Effector CD8-positive, alpha-beta T cell (primary cell): ENCODE data around the gene UBC.
"Not testable (repeated sequence)": the region's sequence is repeated elsewhere in the genome, so short reads cannot be mapped to it uniquely, and the experiment has no call there.

Experiments used
- DNase-seq: peaks from one replicate; lab custom pipeline; 2025; lab: John Stamatoyannopoulos, UW

UBC gene

GRCh38 chr12:124884587-124885438 lies 29.6 kb downstream of the UBC start:
- no peak for DNase-seq

DNA sequence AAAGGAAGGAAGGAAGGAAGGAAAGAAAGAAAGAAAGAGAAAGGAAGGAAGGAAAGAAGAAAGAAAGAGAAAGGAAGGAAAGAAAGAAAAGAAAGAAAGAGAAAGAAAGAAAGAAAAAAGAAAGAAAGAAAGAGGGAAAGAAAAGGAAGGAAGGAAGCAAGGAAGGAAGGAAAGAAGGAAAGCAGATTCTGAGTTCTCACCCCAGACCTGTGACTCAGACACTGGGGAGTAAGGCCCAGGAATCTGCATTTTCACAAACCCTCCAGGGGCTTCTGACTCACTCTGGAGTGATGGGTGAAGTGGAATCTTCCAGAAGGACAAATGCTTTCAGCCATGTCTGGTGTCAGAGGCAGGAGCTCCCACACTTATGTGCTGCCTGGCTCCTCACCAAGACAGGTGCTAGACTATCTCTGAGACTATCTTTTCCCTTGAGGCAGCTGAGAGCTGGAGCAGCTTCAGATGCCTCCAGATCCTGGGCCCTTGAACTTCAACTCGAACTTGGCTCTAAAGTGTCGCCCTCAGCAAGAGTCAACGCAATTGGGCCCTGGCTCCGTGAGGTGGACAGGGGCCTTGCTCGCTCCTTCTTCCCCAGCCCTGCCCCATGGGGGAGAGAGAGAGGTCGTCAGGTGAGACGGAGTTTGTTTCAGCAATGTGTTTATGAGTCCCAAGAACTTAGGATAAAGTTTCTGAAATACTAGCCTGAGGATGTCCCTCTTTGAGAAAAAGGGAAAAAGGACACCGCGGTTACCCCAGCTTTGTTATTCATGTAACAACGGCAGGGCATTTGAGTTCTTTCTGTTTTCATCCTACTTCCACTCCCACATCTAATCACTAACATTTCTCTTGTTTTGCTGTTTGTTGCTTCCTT lies 31.0 kb downstream of the UBC start:
- DNase-seq, result no peak

DNA sequence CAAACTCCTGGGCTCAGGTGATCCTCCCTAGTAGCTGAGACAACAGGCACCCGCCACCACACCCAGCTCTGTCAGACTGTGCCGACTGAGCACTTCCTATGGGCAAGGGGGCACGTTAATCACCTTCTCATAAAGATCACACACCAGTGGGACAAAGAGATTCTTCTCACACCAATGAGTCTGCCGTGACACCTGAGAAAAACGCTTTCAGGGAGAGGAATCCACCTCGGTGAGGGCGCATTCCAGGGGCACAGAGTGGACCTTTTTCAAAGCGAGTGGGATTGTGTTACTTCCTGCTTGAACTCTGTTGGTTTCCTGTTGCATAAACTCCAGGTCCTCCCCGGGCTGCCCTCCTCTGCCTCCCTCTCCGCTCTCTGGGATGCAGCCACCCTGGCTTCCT lies 33.3 kb downstream of the UBC start:
- no peak for DNase-seq

- not testable (repeated sequence) for DNase-seq
Measured at GRCh38 chr12:124880335-124880734, 34.1 kb downstream of the UBC start.

GRCh38 chr12:124878795-124879516 lies 35.5 kb downstream of the UBC start:
- DNase-seq, result no peak

- DNase-seq, result no peak
Measured at GRCh38 chr12:124877423-124877822, 37.0 kb downstream of the UBC start.

GRCh38 chr12:124876171-124876570 lies 38.3 kb downstream of the UBC start:
- DNase-seq, result no peak

- no peak for DNase-seq
Measured at GRCh38 chr12:124875803-124876132, 38.7 kb downstream of the UBC start.

DNA sequence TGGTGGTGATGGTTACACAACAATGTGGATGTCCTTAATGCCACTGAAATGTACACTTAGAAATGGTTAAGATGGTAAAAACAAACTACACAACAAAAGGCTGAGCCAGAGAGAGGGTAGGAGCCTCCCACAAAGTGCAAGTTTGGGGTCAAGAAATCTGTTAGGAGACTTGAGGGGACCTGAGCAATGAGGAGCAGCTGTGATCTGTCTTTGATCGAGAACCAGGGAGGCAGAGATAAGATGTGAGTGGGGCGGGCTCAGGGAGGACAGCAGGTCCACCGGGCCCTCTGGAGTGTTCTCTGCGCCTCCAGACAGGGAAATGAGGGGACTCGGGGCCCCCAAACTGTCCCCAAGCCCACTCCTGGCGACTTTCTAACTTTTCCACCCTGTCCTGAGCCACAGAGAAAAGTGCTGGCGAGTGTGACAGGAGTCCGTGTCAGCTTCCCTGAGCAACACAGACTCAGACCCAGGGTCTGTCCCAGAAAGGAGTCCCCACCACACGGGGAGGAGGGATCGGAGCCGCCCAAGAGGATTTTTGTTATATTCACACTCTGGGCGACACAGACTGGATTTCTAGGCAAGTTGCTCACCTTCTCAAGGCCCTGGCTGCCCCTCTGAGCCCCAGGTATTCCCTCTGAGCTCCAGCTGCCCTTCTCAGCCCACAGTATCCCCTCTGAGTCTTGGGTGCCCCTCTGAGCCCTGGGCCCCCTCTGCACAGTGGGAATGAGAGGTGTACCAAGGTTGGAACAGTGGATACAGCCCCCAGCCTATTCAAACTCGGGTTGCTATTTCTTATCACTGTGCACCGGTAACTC lies 39.3 kb downstream of the UBC start:
- no peak for DNase-seq

- no peak for DNase-seq
Measured at GRCh38 chr12:124874188-124874587, 40.3 kb downstream of the UBC start.

DNA sequence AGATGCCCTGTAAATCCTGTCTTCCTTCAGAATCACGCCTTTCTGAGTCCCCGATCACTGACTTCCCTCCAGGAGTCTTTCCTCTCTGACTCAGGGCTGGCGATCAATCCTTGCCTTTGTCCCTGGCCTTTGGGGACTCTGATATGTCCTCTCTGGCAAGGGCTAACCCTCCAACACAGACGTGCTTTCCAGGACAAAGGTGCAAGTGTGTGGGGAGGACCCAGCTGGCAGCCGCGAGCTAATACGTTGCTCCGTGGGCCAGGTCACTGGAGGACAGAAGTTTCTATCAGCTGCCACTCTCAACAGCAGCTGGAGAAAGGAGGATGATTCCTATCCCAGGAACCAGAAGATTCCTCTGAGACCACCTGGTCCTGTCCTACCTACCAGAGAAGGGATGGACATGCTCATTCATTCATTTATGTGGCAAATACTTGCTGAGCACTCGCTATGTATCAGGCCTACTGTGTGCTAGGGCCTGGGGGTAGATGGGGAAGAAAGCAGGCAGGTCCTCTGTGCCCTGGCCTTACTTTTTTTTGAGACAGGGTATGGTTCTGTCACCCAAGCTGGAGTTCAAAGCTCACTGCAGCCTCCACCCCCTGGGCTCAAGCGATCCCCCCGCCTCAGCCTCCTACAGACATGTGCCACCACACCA lies 42.3 kb downstream of the UBC start:
- DNase-seq, result no peak

- DNase-seq, result no peak
Measured at GRCh38 chr12:124871297-124871696, 43.2 kb downstream of the UBC start.

- no peak for DNase-seq
Measured at GRCh38 chr12:124870515-124870914, 43.9 kb downstream of the UBC start.

GRCh38 chr12:124869059-124869665 lies 45.3 kb downstream of the UBC start:
- DNase-seq, result no peak

- no peak for DNase-seq
Measured at GRCh38 chr12:124868252-124869058, 46.0 kb downstream of the UBC start.

DNA sequence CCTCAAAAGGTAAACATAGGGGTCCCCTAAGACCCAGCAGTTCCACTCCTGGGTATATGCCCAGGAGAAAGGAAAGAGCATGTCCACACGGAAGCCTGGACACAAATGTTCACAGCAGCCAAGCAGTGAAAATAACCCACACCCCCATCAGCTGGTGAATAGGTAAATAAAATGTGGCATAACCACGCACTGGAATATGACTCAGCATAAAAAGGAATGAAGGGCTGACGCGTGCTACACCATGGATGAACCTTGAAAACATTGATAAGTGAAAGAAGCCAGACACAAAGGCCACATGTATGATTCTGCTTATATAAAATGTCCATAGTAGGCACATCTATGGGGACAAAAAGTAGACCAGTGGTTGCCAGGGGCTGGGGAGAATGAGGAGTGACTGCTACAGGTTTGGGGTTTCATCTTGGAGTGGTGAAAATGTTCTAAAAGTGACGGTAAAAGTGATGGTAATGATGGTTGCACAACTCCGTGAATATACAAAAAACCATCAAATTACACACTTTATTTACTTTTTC lies 47.0 kb downstream of the UBC start:
- no peak for DNase-seq

GRCh38 chr12:124866883-124867400 lies 47.5 kb downstream of the UBC start:
- DNase-seq, result no peak

- DNase-seq, result no peak
Measured at GRCh38 chr12:124866195-124866882, 48.1 kb downstream of the UBC start.

DNA sequence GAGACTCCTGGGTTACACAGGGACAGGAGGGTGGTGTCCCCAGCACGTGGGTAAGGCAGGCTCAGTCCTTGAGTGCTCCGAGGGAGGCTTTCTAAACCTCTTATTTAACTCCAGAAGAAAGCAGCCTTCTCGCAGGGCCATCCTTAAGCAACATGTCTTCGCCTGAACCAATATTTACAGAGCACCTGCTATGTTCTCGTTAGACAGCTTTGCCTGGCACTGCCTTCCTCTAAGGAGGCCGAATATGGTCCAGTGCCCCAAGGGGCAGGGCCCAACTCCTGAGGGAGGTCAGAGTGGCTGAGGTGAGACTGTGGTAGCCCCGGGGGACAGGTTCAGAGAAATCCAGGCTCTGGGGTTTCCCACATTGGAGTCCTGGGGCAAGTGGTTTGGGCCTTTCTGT lies 48.7 kb downstream of the UBC start:
- DNase-seq, result no peak
